Nephron (organoid): Measurements from ENCODE around the gene SLC38A1.

Experiments used
- H3K27ac Mint-ChIP-seq, 3 experiments: 2 replicates each; pipeline ENCODE4 v1.8.0; 2020; ENCODE audit warnings: mixed read lengths in 3 of 3, mild to moderate bottlenecking in 2 of 3, moderate library complexity in 1 of 3
- H3K27me3 Mint-ChIP-seq: 2 replicates; pipeline ENCODE4 v1.8.0; 2021; ENCODE audit warnings: low read depth, mild to moderate bottlenecking, moderate library complexity, mixed read lengths
- H3K36me3 Mint-ChIP-seq: 2 replicates; pipeline ENCODE4 v1.8.0; 2020; ENCODE audit warnings: low read depth, mixed read lengths
- H3K4me1 Mint-ChIP-seq: 2 replicates; pipeline ENCODE4 v1.8.0; 2020; ENCODE audit warnings: mixed read lengths
- H3K4me3 Mint-ChIP-seq, 3 experiments: 2 replicates each; pipeline ENCODE4 v1.8.0; 2020; ENCODE audit warnings: mild to moderate bottlenecking in 3 of 3, mixed read lengths in 3 of 3, moderate library complexity in 2 of 3
- H3K9me3 Mint-ChIP-seq: 2 replicates; pipeline ENCODE4 v1.8.0; 2020; ENCODE audit warnings: mixed read lengths
- TF ChIP-seq, protein P1 (sequence below), 3 experiments: fragments of 200-600 bp; sonication (generic); IDR thresholded peaks; one replicate each; pipeline ENCODE4 v1.5.0; 2021; ENCODE audit warnings: antibody characterized with exemption in 3 of 3; ENCODE audit not compliant: unreplicated experiment in 3 of 3

SLC38A1 gene

DNA sequence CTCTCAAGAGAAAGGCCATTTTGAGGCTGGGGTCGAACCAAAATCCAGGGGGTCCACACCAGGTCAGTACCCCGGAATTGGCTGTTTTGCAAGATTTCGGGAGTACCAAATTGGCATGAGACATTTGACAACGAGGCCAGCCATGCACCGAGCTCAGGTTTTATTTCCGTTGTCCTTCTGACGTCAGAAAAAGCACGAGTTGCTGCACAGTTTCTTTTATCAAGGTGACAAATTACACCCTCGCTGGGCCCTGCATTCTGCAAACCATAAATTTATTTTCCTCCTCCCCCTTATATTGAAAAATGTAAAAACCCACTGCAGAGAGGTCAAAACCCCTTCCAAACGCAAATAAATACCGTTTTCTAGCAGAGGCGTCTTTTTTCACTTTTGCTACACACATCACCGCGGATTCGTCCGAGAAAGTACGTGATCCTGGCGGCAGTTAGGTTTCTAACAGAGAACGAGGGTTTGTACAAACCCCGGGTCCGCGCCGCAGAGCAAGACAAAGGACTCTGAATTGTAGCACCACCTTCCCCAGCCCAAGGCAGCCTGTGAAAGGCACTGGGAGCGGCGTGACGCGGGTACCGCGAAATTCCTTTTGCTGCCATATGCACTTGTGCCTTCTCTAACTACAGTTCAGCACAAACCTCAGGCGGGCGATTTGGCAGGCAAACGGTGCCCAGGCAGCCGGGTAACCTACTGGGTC is 1.8 kb downstream of the SLC38A1 start:
- H3K9me3 Mint-ChIP-seq, result no peaks in the 10 kb centered on the region
- no peak overlapping the region for H3K4me3 Mint-ChIP-seq
- TF ChIP-seq, protein P1, sequence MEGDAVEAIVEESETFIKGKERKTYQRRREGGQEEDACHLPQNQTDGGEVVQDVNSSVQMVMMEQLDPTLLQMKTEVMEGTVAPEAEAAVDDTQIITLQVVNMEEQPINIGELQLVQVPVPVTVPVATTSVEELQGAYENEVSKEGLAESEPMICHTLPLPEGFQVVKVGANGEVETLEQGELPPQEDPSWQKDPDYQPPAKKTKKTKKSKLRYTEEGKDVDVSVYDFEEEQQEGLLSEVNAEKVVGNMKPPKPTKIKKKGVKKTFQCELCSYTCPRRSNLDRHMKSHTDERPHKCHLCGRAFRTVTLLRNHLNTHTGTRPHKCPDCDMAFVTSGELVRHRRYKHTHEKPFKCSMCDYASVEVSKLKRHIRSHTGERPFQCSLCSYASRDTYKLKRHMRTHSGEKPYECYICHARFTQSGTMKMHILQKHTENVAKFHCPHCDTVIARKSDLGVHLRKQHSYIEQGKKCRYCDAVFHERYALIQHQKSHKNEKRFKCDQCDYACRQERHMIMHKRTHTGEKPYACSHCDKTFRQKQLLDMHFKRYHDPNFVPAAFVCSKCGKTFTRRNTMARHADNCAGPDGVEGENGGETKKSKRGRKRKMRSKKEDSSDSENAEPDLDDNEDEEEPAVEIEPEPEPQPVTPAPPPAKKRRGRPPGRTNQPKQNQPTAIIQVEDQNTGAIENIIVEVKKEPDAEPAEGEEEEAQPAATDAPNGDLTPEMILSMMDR (IDR thresholded peaks at IDR 0.05; ENCODE audit: unreplicated experiment in 3 of 3), result no peak
- H3K4me1 Mint-ChIP-seq, result peaks cover 24% of the 10 kb centered on the region
- no peaks in the 10 kb centered on the region for H3K36me3 Mint-ChIP-seq
- peaks cover 14% of the 10 kb centered on the region for H3K27me3 Mint-ChIP-seq
- H3K27ac Mint-ChIP-seq, result no peak overlapping the region

DNA sequence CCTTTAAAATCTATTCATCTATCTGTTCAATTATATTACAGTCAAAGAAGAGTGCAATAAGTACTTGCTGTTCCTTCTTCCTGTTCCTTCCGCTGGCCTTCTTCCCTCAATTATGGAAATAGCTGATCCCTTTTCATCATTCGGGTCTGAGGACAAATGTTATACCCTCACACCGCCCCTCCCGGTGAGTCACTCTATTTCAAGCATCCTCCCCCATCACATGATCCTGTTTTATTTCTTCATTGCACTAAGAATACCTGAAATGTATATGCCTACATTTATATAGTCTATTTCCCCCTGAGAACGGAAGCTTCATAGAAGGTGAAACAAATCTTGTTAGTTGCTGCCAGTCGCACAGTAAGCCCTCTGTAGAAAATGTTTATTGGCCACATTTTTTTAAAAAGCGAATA is 2.5 kb downstream of the SLC38A1 start:
- Mint-ChIP-seq H3K27me3 (peaks cover 8% of the 10 kb centered on the region), H3K9me3 (no peaks in the 10 kb centered on the region), H3K4me1 (peaks cover 18% of the 10 kb centered on the region), H3K36me3 (no peaks in the 10 kb centered on the region), H3K4me3 (no peak overlapping the region), H3K27ac (no peak overlapping the region)
- TF ChIP-seq, protein P1 (IDR thresholded peaks at IDR 0.05; ENCODE audit: unreplicated experiment in 3 of 3), result no peak

DNA sequence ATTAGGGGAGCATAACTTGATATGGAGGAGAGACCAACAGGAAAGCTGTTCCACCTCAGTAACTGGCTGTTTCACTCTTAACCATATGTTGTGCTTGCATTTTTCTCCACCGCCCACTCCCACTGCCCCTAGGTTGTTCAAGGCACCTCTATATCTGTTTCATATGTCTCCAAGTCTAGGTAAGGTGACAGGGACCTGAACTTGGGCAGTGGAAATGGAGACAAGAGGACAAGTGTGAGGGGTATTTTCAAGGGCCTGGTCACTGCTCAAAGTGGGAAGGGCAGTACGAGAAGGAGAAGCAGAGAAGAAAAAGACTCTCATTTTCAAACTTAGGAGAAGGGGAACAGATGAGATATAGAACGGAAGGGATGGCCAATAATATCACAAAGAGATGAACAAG is 3.1 kb downstream of the SLC38A1 start:
- Mint-ChIP-seq H3K9me3 (no peaks in the 10 kb centered on the region), H3K4me3 (no peak overlapping the region), H3K27me3 (peaks cover 5% of the 10 kb centered on the region), H3K27ac (no peak overlapping the region), H3K36me3 (no peaks in the 10 kb centered on the region), H3K4me1 (peaks cover 14% of the 10 kb centered on the region)
- TF ChIP-seq, protein P1 (IDR thresholded peaks at IDR 0.05; ENCODE audit: unreplicated experiment in 3 of 3), result no peak

GRCh38 chr12:46265102-46265501 is 3.7 kb downstream of the SLC38A1 start:
- peaks cover 5% of the 10 kb centered on the region for H3K27me3 Mint-ChIP-seq
- H3K36me3 Mint-ChIP-seq, result no peaks in the 10 kb centered on the region
- no peak overlapping the region for H3K4me3 Mint-ChIP-seq
- TF ChIP-seq, protein P1 (IDR thresholded peaks at IDR 0.05; ENCODE audit: unreplicated experiment in 3 of 3), result no peak
- no peak overlapping the region for H3K27ac Mint-ChIP-seq
- no peaks in the 10 kb centered on the region for H3K9me3 Mint-ChIP-seq
- peaks cover 14% of the 10 kb centered on the region for H3K4me1 Mint-ChIP-seq

GRCh38 chr12:46264057-46264456 is 4.8 kb downstream of the SLC38A1 start:
- H3K4me1 Mint-ChIP-seq, result peaks cover 14% of the 10 kb centered on the region
- peak overlapping the region in 1 of 3 experiments; percentile 44 for H3K4me3 Mint-ChIP-seq
- H3K36me3 Mint-ChIP-seq, result no peaks in the 10 kb centered on the region
- H3K27me3 Mint-ChIP-seq, result peaks cover 5% of the 10 kb centered on the region
- TF ChIP-seq, protein P1 (IDR thresholded peaks at IDR 0.05; ENCODE audit: unreplicated experiment in 3 of 3), result no peak
- H3K9me3 Mint-ChIP-seq, result no peaks in the 10 kb centered on the region
- peak overlapping the region in 1 of 3 experiments; percentile 67 for H3K27ac Mint-ChIP-seq
